ENCODE data around the gene SH3RF3.
A peak's percentile ranks its signal among the peaks of the same experiment; 100 is the strongest.

Gene SH3RF3

DNA sequence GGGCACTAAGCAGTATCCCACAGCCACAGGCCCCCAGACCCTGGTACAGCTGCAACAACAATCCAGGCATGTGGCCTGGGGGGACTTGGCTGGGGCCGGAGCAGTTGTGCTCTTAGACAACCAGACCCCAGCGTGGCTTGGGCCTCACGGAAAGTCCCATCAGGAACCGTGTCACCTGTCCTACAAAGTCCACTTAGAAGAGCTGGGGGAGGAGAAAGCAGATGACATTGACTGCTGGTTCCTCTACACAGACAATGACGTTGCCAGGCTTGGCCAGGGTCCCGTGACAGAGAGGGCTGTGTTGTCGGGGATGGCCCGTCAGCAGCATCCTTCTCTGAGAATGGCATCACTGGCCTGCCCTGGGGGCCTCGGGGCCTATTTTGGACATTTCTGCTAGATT is 360.3 kb downstream of the SH3RF3 start:
- no peak for DNase-seq

- no peak for DNase-seq
Observed at GRCh38 chr2:109493176-109493935, 364.4 kb downstream of the SH3RF3 start.

- no peak for DNase-seq
Observed at GRCh38 chr2:109494351-109494750, 365.3 kb downstream of the SH3RF3 start.

DNA sequence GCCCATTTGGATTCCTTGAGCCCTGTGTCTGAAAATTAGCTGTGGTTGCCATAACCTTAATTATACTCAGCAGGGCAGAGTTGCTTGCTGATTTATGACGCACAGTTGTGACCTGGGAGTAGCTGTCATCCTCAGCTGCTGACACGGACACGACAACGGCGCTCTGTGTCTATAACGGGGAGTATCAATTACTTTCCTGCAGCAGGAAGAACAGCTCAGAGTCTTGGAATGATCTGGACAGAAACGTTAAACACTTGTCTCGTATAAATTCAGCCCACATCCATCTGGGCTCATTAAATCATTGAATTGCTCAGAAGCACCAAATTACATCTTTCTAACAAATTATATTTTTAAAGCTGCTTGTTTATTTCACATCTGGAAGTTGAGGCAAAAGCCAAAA is 368.5 kb downstream of the SH3RF3 start:
- no peak for DNase-seq

DNA sequence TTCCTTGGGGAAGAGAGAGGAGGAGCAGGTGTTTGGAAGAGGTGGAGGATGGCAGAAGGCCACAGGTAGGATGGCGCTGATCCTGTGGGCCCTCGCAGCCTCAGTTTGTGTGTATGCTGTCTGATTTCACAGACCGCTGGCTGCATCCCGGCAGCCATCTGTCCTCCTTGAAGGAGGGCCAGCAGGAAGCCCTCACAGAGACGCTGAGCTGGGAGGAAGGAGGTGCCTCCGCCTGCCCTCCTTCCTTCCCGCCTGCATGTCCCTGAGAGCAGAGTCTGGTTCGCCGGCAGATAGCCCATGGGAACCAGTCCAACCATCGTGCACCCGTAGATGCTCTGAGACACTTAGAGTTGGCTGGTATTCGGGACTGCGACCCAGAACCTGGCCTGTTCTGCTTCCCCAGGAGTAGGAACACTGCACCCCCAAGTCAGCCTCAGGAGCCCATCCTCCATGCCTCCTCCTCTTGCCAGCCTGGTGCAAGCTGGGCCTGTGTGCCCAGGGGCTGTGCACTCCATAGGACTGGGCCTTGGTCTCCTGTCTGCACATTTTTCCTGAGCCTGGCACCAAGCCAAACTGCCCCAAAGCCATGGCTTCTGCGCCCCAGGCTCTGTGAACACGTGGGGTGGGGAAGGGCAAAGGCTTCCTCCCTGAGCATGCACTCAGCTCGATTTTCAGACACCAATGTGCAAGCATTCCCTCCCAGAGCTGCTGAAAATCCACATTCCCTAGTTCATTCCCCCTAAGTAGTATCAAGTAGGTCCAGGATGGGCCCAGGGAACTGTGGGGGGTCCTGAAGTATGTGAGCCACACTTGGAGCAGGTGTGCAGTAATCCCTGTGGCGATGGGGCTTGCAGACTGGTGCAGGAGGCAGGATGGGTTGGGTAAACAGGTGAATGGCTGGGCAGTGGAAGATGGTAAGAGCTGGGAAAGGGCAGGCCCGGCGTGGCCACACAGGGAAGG is 369.2 kb downstream of the SH3RF3 start:
- DNase-seq, result no peak

DNA sequence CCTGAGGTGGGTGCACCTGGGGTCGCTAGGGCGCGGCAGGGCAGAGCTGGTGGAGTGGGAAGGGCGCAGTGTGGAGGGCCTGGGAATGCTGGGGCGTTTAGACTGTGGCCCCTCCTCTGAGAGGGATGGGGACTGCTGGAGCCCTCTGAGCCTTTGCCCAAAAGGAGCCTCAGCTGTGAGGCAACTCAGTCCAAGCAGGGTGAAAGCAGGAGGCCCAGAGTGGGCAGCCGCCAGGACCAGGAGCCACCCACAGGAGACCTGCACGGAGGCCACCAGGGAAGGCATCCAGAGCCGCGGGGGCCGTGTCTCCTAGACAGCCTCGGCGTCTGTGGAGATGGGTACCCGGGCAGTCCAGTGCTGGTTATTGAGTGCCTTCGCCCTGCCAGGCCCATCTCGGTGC is 369.9 kb downstream of the SH3RF3 start:
- no peak for DNase-seq

GRCh38 chr2:109499566-109499965 is 370.6 kb downstream of the SH3RF3 start:
- DNase-seq, result no peak

DNA sequence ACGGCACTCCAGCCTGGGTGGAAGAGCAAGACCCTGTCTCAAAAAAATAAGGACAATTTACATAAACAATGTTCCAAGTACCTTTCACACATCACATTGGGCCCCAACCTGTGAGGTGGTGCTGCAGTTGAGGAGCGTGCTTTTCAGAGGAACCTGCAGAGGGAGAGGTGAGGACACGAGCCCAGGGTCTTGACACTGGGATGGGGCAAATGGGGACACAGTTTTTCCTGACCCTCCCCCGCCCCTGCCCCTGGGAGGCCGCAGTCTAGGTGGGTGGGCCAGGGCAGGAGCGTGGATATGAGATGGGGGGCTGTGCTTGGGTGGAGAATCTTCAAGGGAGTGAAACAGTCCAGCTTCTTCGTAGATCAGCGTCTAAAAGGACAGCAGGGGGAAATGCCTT is 371.9 kb downstream of the SH3RF3 start:
- no peak for DNase-seq

- no peak for DNase-seq
Observed at GRCh38 chr2:109501461-109501860, 372.5 kb downstream of the SH3RF3 start.

DNA sequence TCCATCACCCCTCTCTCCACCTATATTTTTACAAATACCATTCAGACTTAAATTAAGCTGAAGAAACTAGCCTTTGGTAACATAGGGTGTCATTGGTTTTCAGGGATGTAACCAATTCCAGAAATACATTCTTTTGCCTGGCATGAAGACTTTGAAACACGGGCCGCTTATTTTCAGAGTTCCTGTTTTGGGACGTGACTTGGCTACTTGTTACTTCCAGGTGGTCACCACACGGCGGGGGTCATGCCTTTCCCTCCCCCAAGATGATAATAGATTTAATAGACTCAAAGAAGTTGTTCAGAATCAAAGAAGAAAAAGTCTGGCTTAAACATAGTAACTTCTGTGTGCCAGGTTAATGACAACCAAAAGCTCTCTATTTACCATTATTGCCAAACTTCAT is 374.2 kb downstream of the SH3RF3 start:
- no peak for DNase-seq

DNA sequence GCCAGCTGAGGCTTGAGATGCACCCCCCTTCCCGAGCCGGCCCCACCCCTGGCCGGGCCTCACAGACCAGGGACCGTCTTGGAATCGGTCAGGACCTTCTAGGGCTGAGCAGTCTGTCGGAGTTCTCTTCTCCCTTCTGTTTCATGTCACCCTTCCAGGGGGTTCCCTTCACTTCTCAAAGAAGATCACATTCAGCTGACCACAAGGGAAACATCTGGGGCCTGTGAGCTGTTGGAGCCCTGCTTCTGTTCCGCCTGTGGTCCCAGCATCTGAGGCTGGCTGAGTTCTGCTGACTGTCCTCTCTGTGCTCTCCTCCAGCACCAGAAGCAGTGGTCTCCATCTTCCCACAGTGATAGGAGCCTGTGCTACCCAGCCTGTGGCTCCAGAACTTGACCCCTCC is 378.2 kb downstream of the SH3RF3 start:
- no peak for DNase-seq

DNA sequence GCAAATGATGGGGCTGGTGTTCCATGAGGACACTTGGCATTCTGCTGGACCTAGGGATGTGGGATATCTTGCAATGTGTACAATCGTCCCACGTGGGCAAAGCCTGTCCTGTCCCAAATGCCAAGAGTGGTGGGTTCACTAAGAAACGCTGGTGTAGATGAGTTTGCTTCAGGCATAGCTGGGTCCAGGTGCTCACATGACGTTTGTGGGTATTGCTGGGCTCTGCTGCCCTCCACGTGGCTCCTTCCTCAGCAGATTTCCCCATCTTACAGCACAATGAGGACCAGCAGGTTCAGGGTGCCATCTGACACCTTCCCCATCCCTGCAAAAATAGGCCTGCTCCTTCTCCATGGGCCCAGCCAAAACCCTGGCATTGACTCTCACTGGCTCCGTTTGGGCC is 378.8 kb downstream of the SH3RF3 start:
- DNase-seq, result no peak

DNA sequence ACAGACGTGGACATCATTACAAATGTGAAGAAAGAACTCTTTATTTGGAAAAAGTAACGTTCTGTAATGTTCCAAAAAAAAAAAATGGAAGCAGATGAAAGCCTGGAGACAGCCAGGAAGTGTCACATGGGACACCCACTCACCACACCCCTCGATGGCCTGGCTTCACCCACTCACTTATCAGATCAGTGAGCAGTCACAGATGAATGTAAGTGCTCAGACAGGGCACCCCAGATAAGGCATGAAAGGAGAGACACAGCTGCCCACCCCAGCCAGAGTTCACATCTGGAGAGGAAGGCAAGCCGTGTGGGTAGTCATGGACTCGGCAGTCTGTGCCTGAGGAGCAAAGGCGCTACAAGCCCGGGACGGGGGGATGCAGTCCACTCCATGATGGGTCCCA is 379.6 kb downstream of the SH3RF3 start:
- DNase-seq, result no peak

DNA sequence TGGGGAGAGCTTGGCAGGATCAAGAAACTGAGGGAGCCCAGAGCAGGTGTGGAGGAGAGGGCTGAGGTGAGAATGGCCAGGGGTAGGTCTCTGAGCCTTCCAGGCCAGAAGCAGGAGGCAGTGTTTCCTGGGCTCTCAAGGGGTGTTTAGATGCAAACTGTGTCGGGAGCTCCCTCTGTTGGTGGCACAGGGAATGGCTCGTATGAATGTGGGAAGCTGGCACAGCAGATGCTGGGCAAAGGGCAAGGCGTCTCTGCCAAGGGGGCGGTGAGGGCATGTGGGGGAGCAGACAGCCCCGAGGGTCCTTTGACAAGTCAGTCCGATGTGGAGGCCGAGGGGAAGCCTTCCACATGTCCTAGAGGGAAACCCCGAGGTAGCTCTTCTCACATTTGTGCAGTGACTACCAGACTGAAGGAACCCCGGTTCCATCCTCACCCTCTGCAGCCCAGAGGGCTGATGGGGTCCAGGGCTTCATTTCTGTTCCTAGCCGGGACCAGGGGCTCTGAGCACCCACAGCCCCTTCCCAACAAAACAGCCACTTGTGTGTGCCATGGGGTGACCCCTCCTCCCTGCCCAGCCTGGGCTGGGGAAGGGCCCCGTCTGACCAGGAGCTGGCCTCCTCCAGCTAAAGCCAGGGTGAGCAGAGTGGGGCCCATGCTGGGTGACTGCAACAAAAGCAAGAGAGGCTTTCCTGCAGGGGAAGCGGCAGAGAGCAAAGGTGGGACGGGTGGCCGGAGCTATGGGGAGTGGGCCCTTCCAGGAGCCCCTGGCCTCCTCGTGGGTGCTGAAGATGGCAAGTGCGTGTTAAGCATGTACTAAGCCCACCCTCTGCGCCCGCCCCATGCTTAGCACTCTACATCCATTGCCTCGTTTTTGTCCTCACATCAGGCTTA is 381.4 kb downstream of the SH3RF3 start:
- peak; percentile 42 for DNase-seq

DNA sequence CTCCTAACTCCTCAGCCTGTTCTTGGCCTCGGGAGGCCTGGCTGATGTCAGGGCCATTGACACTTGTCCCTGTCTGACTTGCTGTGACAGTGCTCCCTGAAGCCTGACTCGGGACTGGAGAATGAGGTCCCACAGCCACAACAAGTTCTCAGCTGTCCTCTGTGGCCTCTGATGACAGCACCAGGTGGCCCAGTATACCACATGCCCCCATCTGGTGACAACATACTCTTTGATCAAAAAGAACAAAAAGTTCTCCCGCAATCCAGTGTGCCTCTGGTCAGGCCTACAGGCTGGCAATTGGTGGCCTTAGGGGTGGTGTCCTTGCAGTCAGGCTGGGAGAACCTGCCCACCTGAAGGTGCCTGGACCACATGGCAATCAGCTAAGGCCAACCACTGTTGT is 382.2 kb downstream of the SH3RF3 start:
- no peak for DNase-seq

- no peak for DNase-seq
Observed at GRCh38 chr2:109512076-109512475, 383.1 kb downstream of the SH3RF3 start.

GRCh38 chr2:109513230-109513629 is 384.2 kb downstream of the SH3RF3 start:
- DNase-seq, result no peak

- DNase-seq, result peak; percentile 32
Observed at GRCh38 chr2:109513749-109514588, 385.0 kb downstream of the SH3RF3 start.

GRCh38 chr2:109514857-109515256 is 385.9 kb downstream of the SH3RF3 start:
- DNase-seq, result no peak

DNA sequence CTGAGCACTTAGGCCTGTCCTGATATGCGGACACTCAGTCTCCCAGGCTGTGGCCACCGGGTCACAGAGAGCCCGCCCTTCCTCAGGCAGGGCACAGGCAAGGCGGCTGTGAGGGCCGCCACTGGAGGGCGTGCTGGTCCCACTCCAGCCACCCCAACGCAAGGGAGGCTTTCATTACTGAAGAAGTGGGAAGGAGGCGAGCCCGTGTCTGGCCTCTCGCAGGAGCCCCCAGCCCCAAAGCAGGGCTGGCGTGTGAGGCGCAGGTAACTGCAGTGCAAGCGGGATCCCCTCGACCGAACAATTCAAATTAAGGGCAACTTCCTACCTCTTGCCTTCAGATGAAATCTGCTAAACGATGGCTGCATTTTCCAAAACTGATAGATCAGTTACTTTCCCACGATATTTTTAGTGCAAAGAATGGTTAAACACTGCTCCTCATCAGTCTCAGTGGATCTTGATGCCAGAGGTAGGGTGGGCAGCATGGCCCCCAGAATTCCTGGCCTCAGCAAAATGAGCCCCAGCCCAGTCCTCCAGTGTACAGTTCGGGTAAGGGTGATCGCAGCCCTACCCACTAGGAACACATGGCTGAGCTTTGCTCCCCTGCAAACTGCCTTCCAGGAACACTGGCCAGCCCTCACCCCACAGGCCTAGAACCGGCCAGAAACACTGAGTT is 387.6 kb downstream of the SH3RF3 start:
- DNase-seq, result no peak

GRCh38 chr2:109517118-109517889 is 388.3 kb downstream of the SH3RF3 start:
- DNase-seq, result no peak

All from NK-92 treated with Interleukin-12 subunit alpha and Interleukin-12 subunit beta, amount 100 ng/mL, for 24 hours (cell line).